ENCODE measurements around the gene CPEB1. TPM values are rescaled to one million over a fixed set of nuclear protein-coding genes. Genes with fewer than 3 reads are reported as not detected.

Gene CPEB1
- total RNA-seq, 4 donors from 2014 or later: 0.97 to 5.2 (median 2.5) TPM

DNA sequence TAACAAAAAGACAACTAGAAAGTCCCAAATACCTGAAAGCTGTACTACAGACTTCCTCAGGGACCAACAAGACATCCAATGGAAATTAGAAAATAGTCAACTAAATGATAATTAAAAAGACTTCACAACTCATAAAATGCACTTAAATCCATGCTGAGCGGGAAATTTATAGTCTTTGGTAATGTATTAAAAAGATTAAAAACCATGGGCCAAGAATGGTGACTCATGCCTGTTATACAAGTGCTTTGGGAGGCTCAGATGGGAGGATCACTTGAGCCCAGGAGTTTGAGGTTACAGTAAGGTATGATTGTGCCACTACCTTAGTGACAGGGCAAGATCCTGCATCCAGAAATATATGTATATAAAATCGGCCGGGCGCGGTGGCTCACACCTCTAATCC is 45.0 kb downstream of the CPEB1 start:
- Histone ChIP-seq H3K27ac (no peak overlapping the region), H3K4me3 (no peak overlapping the region), H3K9me3 (no peaks in the 10 kb centered on the region), H3K4me1 (no peaks in the 10 kb centered on the region), H3K27me3 (no peaks in the 10 kb centered on the region), H3K36me3 (no peaks in the 10 kb centered on the region)
- WGBS: 75% methylated on average over 5 of the region's 5 CpGs
- TF ChIP-seq, protein P1, sequence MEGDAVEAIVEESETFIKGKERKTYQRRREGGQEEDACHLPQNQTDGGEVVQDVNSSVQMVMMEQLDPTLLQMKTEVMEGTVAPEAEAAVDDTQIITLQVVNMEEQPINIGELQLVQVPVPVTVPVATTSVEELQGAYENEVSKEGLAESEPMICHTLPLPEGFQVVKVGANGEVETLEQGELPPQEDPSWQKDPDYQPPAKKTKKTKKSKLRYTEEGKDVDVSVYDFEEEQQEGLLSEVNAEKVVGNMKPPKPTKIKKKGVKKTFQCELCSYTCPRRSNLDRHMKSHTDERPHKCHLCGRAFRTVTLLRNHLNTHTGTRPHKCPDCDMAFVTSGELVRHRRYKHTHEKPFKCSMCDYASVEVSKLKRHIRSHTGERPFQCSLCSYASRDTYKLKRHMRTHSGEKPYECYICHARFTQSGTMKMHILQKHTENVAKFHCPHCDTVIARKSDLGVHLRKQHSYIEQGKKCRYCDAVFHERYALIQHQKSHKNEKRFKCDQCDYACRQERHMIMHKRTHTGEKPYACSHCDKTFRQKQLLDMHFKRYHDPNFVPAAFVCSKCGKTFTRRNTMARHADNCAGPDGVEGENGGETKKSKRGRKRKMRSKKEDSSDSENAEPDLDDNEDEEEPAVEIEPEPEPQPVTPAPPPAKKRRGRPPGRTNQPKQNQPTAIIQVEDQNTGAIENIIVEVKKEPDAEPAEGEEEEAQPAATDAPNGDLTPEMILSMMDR (IDR thresholded peaks at IDR 0.05): no peak
- TF ChIP-seq POLR2AphosphoS5 (IDR thresholded peaks at IDR 0.05) (no peak), EP300 (IDR thresholded peaks at IDR 0.05) (no peak), POLR2A (IDR thresholded peaks at IDR 0.05) (no peak)
- DNase-seq (ENCODE audit: low spot score in 2 of 2): no peak

DNA sequence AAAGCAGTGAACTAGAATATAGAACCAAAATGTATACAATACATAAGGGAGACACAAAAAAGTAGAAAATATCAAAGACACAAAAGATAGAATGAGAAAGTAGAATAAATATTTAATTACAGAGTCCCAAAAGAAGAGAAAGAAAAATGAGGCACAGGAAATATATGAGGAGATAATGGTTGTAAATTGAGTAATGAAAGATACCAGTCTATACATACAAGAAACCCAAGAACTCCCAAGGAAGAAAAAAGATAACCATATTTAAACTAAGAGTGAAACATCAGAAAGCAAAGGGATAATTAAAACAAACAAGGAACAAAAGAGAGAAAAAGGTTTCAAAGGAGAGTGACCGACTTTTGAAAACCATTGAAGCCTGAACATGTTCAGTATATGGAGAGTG is 47.3 kb downstream of the CPEB1 start:
- TF ChIP-seq EP300 (IDR thresholded peaks at IDR 0.05) (no peak), POLR2AphosphoS5 (IDR thresholded peaks at IDR 0.05) (no peak), POLR2A (IDR thresholded peaks at IDR 0.05) (no peak)
- TF ChIP-seq, protein P1 (IDR thresholded peaks at IDR 0.05): no peak
- Histone ChIP-seq H3K4me3 (no peak overlapping the region), H3K27ac (no peak overlapping the region), H3K36me3 (no peaks in the 10 kb centered on the region), H3K27me3 (no peaks in the 10 kb centered on the region), H3K9me3 (no peaks in the 10 kb centered on the region), H3K4me1 (no peaks in the 10 kb centered on the region)
- DNase-seq (ENCODE audit: low spot score in 2 of 2): no peak
- 53% methylated on average over 1 of the region's 1 CpG for WGBS

DNA sequence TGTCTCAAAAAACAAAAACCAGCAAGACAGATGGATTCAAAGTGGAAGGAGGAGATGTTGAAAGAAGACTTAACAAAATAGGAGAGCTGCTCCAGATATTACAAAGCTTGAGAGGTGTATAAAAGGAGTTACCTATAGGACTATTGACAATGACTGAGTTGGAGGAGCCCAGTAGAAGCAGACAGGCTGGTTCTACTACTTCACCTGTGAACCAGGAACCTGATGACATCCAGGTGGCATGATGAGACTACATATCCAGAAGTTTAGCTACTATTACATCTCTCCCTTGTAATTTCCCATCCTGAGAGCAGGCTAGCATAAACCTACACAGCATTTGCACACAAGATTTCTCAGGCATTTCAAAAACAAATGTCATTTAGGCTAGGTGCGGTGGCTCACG is 49.3 kb downstream of the CPEB1 start:
- 73% methylated on average over 2 of the region's 2 CpGs for WGBS
- Histone ChIP-seq H3K4me3 (no peak overlapping the region), H3K9me3 (no peaks in the 10 kb centered on the region), H3K4me1 (no peaks in the 10 kb centered on the region), H3K36me3 (no peaks in the 10 kb centered on the region), H3K27me3 (no peaks in the 10 kb centered on the region), H3K27ac (no peak overlapping the region)
- DNase-seq (ENCODE audit: low spot score in 2 of 2): no peak
- TF ChIP-seq EP300 (IDR thresholded peaks at IDR 0.05): no peak
- TF ChIP-seq, protein P1 (IDR thresholded peaks at IDR 0.05): no peak
- TF ChIP-seq POLR2A (IDR thresholded peaks at IDR 0.05): no peak
- TF ChIP-seq POLR2AphosphoS5 (IDR thresholded peaks at IDR 0.05): no peak

DNA sequence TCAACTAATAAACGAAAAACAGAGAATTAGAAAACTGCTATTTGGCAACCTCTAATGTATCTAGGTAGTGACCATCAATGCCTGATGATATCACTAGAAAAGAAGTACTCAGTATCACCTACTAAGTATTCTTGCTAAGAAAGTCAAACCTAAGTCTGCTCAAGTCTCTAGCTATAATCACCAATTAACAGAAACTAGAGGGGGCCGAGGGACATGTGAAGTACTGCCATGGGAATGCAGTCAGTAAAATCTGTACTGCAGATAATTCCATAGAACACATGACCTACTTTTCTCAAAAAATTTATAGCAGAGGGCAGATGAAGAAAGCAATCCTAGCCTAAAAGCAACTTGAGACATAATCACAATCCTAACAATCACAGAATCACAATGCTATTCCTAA is 51.4 kb downstream of the CPEB1 start:
- DNase-seq (ENCODE audit: low spot score in 2 of 2): no peak
- no peaks in the 10 kb centered on the region for H3K36me3 ChIP-seq
- H3K4me3 ChIP-seq: no peak overlapping the region
- H3K27me3 ChIP-seq: no peaks in the 10 kb centered on the region
- TF ChIP-seq EP300 (IDR thresholded peaks at IDR 0.05) (no peak), POLR2AphosphoS5 (IDR thresholded peaks at IDR 0.05) (no peak), POLR2A (IDR thresholded peaks at IDR 0.05) (no peak)
- TF ChIP-seq, protein P1 (IDR thresholded peaks at IDR 0.05): no peak
- WGBS: 75% methylated on average over 2 of the region's 2 CpGs
- no peaks in the 10 kb centered on the region for H3K9me3 ChIP-seq
- H3K27ac ChIP-seq: no peak overlapping the region
- H3K4me1 ChIP-seq: no peaks in the 10 kb centered on the region

DNA sequence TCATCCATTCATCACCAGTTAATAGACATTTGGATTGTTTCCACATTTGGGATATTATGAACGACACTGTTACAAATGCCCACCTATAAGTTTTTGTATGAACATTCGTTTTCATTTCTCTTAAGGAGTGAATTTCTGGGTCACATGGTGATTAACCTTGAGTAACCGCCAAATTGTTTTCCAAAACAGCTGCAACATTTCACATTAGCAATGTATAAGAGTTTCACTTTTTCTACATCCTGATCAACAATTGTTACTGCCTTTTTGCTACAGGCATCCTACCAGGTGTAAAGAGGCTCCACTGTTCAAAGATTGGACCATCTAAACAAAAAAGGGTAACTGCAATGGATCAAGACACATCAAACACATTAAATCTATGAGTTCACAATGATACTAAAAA is 52.0 kb downstream of the CPEB1 start:
- H3K27me3 ChIP-seq: no peaks in the 10 kb centered on the region
- TF ChIP-seq, protein P1 (IDR thresholded peaks at IDR 0.05): no peak
- no peak for TF ChIP-seq POLR2AphosphoS5 (IDR thresholded peaks at IDR 0.05)
- TF ChIP-seq POLR2A (IDR thresholded peaks at IDR 0.05): no peak
- no peak overlapping the region for H3K4me3 ChIP-seq
- H3K27ac ChIP-seq: no peak overlapping the region
- 88% methylated on average over 3 of the region's 3 CpGs for WGBS
- H3K4me1 ChIP-seq: no peaks in the 10 kb centered on the region
- no peak for DNase-seq (ENCODE audit: low spot score in 2 of 2)
- no peaks in the 10 kb centered on the region for H3K9me3 ChIP-seq
- H3K36me3 ChIP-seq: no peaks in the 10 kb centered on the region

Measured in suprapubic skin (tissue), 4 donors.